K562 (cell line): ENCODE results near the gene GEN1. TPM values are rescaled to one million over a fixed set of nuclear protein-coding genes. Genes with fewer than 3 reads are reported as not detected.

Source experiments
- ATAC-seq: fragments of 200-7000 bp; cut with Tn5 transposase; 3 replicates; pipeline ENCODE4 v1.9.1; 2020; ENCODE audit warnings: moderate library complexity
- BruUV-seq: library from RNA; stranded (reverse); fragments of 400-500 nt; replicated peaks from 2 replicates; lab custom pipeline; 2021; lab: Mats Ljungman, UMichigan
- CTCF ChIA-PET: fragments of 300-600 bp; formaldehyde crosslinking; extraction: SDS; loops from one replicate; lab custom pipeline; 2021; ENCODE audit warnings: low intra/inter-chr PET ratio; lab: Yijun Ruan, JAX
- POLR2A ChIA-PET: fragments of 300-600, 350-650 bp; sonication (Branson Sonifier 250); formaldehyde crosslinking; extraction: SDS; loops from one replicate; lab custom pipeline; 2021; ENCODE audit warnings: antibody characterized with exemption, inconsistent platforms; lab: Yijun Ruan, JAX
- DNase-seq, 4 experiments: peaks; one replicate each; pipeline versions ENCODE4 v3.0.0 to v3.0.0-alpha.2; 2011 to 2018; ENCODE audit warnings: low spot score in 3 of 4, mixed read lengths in 3 of 4; ENCODE audit errors: extremely low read depth in 1 of 4
- FAIRE-seq: peaks from 2 replicates; lab custom pipeline; 2011; peaks lifted over from hg19 to GRCh38; lab: Jason Lieb, UNC
- H2AFZ ChIP-seq: 2 replicates; pipeline ENCODE4 v1.6.0; 2011; ENCODE audit warnings: low read depth, low read length, control low read depth, inconsistent platforms
- H3K27ac ChIP-seq: fragments of 200-600 bp; 3 replicates; pipeline ENCODE4 v1.8.0; 2011; ENCODE audit warnings: low read depth, mild to moderate bottlenecking, control low read depth, inconsistent platforms, low read length, moderate library complexity, mixed read lengths; ENCODE audit errors: extremely low read depth
- H3K27me3 ChIP-seq, 2 experiments: fragments of 300-600 bp in 1 of 2; 2 replicates in 1 of 2; 3 replicates in 1 of 2; pipeline versions ENCODE4 v1.6.0 to v1.8.0; 2011; ENCODE audit warnings: inconsistent platforms in 2 of 2, low read length in 2 of 2, mild to moderate bottlenecking in 1 of 2, mixed read lengths in 1 of 2, moderate library complexity in 1 of 2; ENCODE audit not compliant: control insufficient read depth in 2 of 2, insufficient read depth in 2 of 2
- H3K36me3 ChIP-seq: fragments of 300-600 bp; 3 replicates; pipeline ENCODE4 v1.8.0; 2011; ENCODE audit warnings: mild to moderate bottlenecking, low read length, inconsistent platforms; ENCODE audit not compliant: control insufficient read depth, insufficient read depth
- H3K4me1 ChIP-seq, 2 experiments: fragments of 200-600 bp in 1 of 2; replicated peaks in 1 of 2; 2 replicates in 1 of 2; 3 replicates in 1 of 2; pipeline versions ENCODE4 v1.5.1 to v1.8.0; 2011; ENCODE audit warnings: inconsistent platforms in 2 of 2, low read length in 2 of 2, mild to moderate bottlenecking in 1 of 2, mixed read lengths in 1 of 2, moderate library complexity in 1 of 2; ENCODE audit not compliant: control insufficient read depth in 2 of 2, insufficient read depth in 2 of 2
- H3K4me2 ChIP-seq: 2 replicates; pipeline ENCODE4 v1.6.1; 2011; ENCODE audit warnings: low read length, control low read depth, inconsistent platforms, mixed read lengths; ENCODE audit not compliant: insufficient read depth
- H3K4me3 ChIP-seq: fragments of 200-600 bp; sonication (generic), shearing (Covaris generic); 2 replicates; pipeline ENCODE4 v1.5.1; 2016; ENCODE audit warnings: control low read depth, inconsistent platforms
- H3K79me2 ChIP-seq: fragments of 200-600 bp; 3 replicates; pipeline ENCODE4 v1.8.0; 2011; ENCODE audit warnings: low read length, inconsistent platforms; ENCODE audit not compliant: control insufficient read depth, insufficient read depth
- H3K9ac ChIP-seq, 2 experiments: 2 replicates each; pipeline versions ENCODE4 v1.6.0 to v1.6.1; 2011; ENCODE audit warnings: low read depth in 2 of 2, low read length in 2 of 2, control low read depth in 1 of 2, inconsistent platforms in 1 of 2, mild to moderate bottlenecking in 1 of 2, mixed read lengths in 1 of 2; ENCODE audit not compliant: insufficient read depth in 1 of 2
- H3K9me1 ChIP-seq: one replicate; pipeline ENCODE4 v1.6.0; 2011; ENCODE audit warnings: inconsistent platforms, mild to moderate bottlenecking, low read length, moderate library complexity; ENCODE audit not compliant: control insufficient read depth, insufficient read depth
- H3K9me3 ChIP-seq: replicated peaks from 2 replicates; pipeline ENCODE4 v1.5.1; 2011; ENCODE audit warnings: low read depth, low read length, inconsistent platforms; ENCODE audit not compliant: control insufficient read depth, insufficient read depth
- H4K20me1 ChIP-seq: replicated peaks from 2 replicates; pipeline ENCODE4 v1.6.1; 2011; ENCODE audit warnings: low read length, inconsistent platforms, mixed read lengths; ENCODE audit not compliant: control insufficient read depth, insufficient read depth
- BRCA1 ChIP-seq, 2 experiments: fragments of 450-650 bp in 1 of 2; sonication (generic) in 1 of 2; formaldehyde crosslinking in 1 of 2; IDR thresholded peaks; 2 replicates each; pipeline versions ENCODE4 v1.5.0 to v1.6.1; 2017 to 2020; ENCODE audit warnings: mild to moderate bottlenecking in 1 of 2, missing genetic modification reagents in 1 of 2
- CBX1 ChIP-seq: sonication (generic); IDR thresholded peaks from 2 replicates; pipeline ENCODE4 v1.6.1; 2016; ENCODE audit warnings: antibody characterized with exemption, low read depth, mild to moderate bottlenecking
- KDM1A ChIP-seq, 2 experiments: fragments of 450-650 bp; IDR thresholded peaks; 2 replicates each; pipeline ENCODE4 v1.6.1; 2016; ENCODE audit warnings: mild to moderate bottlenecking in 2 of 2
- MAFG ChIP-seq: fragments of 450-650 bp; conservative IDR thresholded peaks from 2 replicates; pipeline ENCODE4 v1.6.1; 2016; ENCODE audit warnings: missing genetic modification characterization, missing compliant biosample characterization
- NCOA2 ChIP-seq, 2 experiments: fragments of 450-650 bp; IDR thresholded peaks; 2 replicates each; pipeline ENCODE4 v1.6.1; 2018; ENCODE audit warnings: mild to moderate bottlenecking in 2 of 2, moderate library complexity in 1 of 2; ENCODE audit not compliant: partially characterized antibody in 2 of 2
- NFE2L1 ChIP-seq: fragments of 450-650 bp; IDR thresholded peaks from 2 replicates; pipeline ENCODE4 v1.6.1; 2016; ENCODE audit warnings: missing genetic modification characterization, low read depth, mild to moderate bottlenecking, missing compliant biosample characterization, moderate library complexity, borderline replicate concordance
- NFIC ChIP-seq: fragments of 450-650 bp; IDR thresholded peaks from 2 replicates; pipeline ENCODE4 v1.6.1; 2017; ENCODE audit warnings: mild to moderate bottlenecking, inconsistent platforms
- NFXL1 ChIP-seq: fragments of 450-650 bp; formaldehyde crosslinking; IDR thresholded peaks from 2 replicates; pipeline ENCODE4 v1.4.0; 2021; ENCODE audit warnings: mild to moderate bottlenecking
- RBFOX2 ChIP-seq: fragments of 200-400 bp; formaldehyde crosslinking; IDR thresholded peaks from 2 replicates; pipeline ENCODE4 v1.6.1; 2017; ENCODE audit warnings: low read depth, mild to moderate bottlenecking, low read length, moderate library complexity
- RFX7 ChIP-seq: fragments of 250-450 bp; sonication (Bioruptor Pico); IDR thresholded peaks from 2 replicates; pipeline ENCODE4 v1.5.1; 2021; ENCODE audit warnings: mild to moderate bottlenecking
- SMAD1 ChIP-seq: fragments of 150-350 bp; IDR thresholded peaks from 2 replicates; pipeline ENCODE4 v1.6.1; 2014; ENCODE audit warnings: low read length, low read depth; ENCODE audit not compliant: partially characterized antibody
- ZBTB26 ChIP-seq: fragments of 450-650 bp; formaldehyde crosslinking; IDR thresholded peaks from 2 replicates; pipeline ENCODE4 v1.4.0; 2022; ENCODE audit warnings: missing genetic modification characterization
- ZNF175 ChIP-seq: fragments of 200-800 bp; sonication (Bioruptor generic); IDR thresholded peaks from 2 replicates; pipeline ENCODE4 v1.6.1; 2016; ENCODE audit warnings: low read depth, mild to moderate bottlenecking, missing genetic modification characterization, missing compliant biosample characterization
- ZNF197 ChIP-seq: fragments of 200-800 bp; sonication (Bioruptor generic); IDR thresholded peaks from 2 replicates; pipeline ENCODE4 v1.6.1; 2016; ENCODE audit warnings: low read depth, missing genetic modification characterization, missing compliant biosample characterization
- ZNF778 ChIP-seq: fragments of 450-650 bp; formaldehyde crosslinking; IDR thresholded peaks from 2 replicates; pipeline ENCODE4 v1.4.0; 2020; ENCODE audit warnings: mild to moderate bottlenecking, moderate library complexity
- WGBS: fragments of 100-300 bp; shearing (Covaris generic); methylation state at CpG from one replicate; pipeline ENCODE4 v1.1.6; 2016; ENCODE audit warnings: low coverage, mixed read lengths; ENCODE audit not compliant: insufficient coverage; ENCODE audit errors: missing lambda C conversion rate; 5-methylcytosine and 5-hydroxymethylcytosine counted together
- in situ Hi-C: fragments of 300-500 bp; cut with MboI; formaldehyde crosslinking; loops from 4 replicates; pipeline ENCODE4 v1.15.0; 2018; ENCODE audit warnings: inconsistent platforms, mixed read lengths
- intact Hi-C: fragments of 100-400 bp; cut with micrococcal nuclease; formaldehyde crosslinking; loops from 2 replicates; pipeline ENCODE4 v1.14.2; 2022
- polyA plus RNA-seq, 8 experiments: library from polyadenylated mRNA; depleted of rRNA in 4 of 8; stranded (reverse) in 5 of 8; unstranded in 3 of 8; fragments of >200 nt; fragmentation: Nextera tagmentation in 2 of 8; fragmentation: Illumina TruSeq in 1 of 8; extraction: Ambion mirVana in 2 of 8; extraction: Trizol in 1 of 8; gene quantifications; 2 replicates each; pipeline versions ENCODE4 v1.2.1 to v1.2.3, GENCODE V29; 2011 to 2014; ENCODE audit warnings: inconsistent platforms in 1 of 8, missing spikeins in 1 of 8
- total RNA-seq, 7 experiments: library from RNA; depleted of rRNA in 6 of 7; stranded (reverse); fragments of >200 nt in 6 of 7; fragmentation: Illumina TruSeq in 2 of 7; extraction: Trizol in 2 of 7; gene quantifications; 2 replicates each; pipeline versions ENCODE4 v1.2.1 to v1.2.3, GENCODE V29; 2011 to 2021; ENCODE audit warnings: low replicate concordance in 1 of 7

Gene GEN1
- total and polyA plus RNA-seq, 9 of the 15 experiments (the other 6 are each of a cell fraction or from before 2014, with no cell fraction given) = 8.6 to 39.7 (median 24.5) TPM

- H3K36me3 ChIP-seq = no peaks in the 10 kb centered on the region
- H2AFZ ChIP-seq = no peak overlapping the region
- H3K27ac ChIP-seq = no peak overlapping the region
- POLR2A ChIA-PET = interaction anchor here (0.6 to 1.4 kb wide), 3 partner anchors 8 to 76 kb away, joined by 3 read pairs; no protein-coding TSS in a partner anchor
- DNase-seq = no peak
- no peaks in the 10 kb centered on the region for H3K9me3 ChIP-seq
- no peak overlapping the region for H3K9ac ChIP-seq
- peaks cover 18 to 28% of the 10 kb centered on the region in 2 experiments; a peak in 4 of 5 replicates for H3K27me3 ChIP-seq
- H3K79me2 ChIP-seq = no peaks in the 10 kb centered on the region
- in situ Hi-C loops = no loop called here
- H4K20me1 ChIP-seq = no peaks in the 10 kb centered on the region
- CTCF ChIA-PET = no interaction called here
- TF ChIP-seq NFXL1 (CRISPR knock-in tag) (no peak), NCOA2 (IDR thresholded peaks at IDR 0.05; ENCODE audit: partially characterized antibody in 2 of 2) (no peak), RBFOX2 (no peak), NFIC (no peak), KDM1A (IDR thresholded peaks at IDR 0.05) (no peak), RFX7 (CRISPR knock-in tag) (no peak), BRCA1 (IDR thresholded peaks at IDR 0.05) (no peak), BRCA1 (CRISPR knock-in tag; IDR thresholded peaks at IDR 0.05) (no peak), ZNF197 (CRISPR knock-in tag) (no peak), SMAD1 (no peak), ZBTB26 (CRISPR knock-in tag) (no peak), NFE2L1 (tag) (no peak), CBX1 (no peak), ZNF175 (CRISPR knock-in tag) (no peak), ZNF778 (CRISPR knock-in tag) (no peak), MAFG (no peak)
- TF ChIP-seq, all 486 proteins: peak for 0
- no peak for ATAC-seq
- BruUV-seq = no TSS peak
- intact Hi-C loops = no loop called here
- 0% methylated on average over 5 of the region's 5 CpGs for WGBS
- no peaks in the 10 kb centered on the region for H3K9me1 ChIP-seq
- no peak overlapping the region for H3K4me2 ChIP-seq
- H3K4me1 ChIP-seq = no peaks in the 10 kb centered on the region
- H3K4me3 ChIP-seq = no peak overlapping the region
- FAIRE-seq = no peak
These were observed 59.2 kb downstream of the GEN1 start for GRCh38 chr2:17813010-17813741.
